Suprapubic skin (tissue), 4 donors: Measurements from ENCODE around the gene MYO7B.

Source experiments
- EP300 ChIP-seq: sonication (generic); formaldehyde crosslinking; IDR thresholded peaks from one replicate; pipeline ENCODE4 v1.6.1; 2017; ENCODE audit warnings: antibody characterized with exemption
- POLR2A ChIP-seq, 2 donors: fragments of 450-650 bp; IDR thresholded peaks; one replicate each; pipeline ENCODE4 v1.6.1; 2017; ENCODE audit warnings: antibody characterized with exemption in 2 of 2, mild to moderate bottlenecking in 2 of 2, moderate library complexity in 2 of 2
- POLR2AphosphoS5 ChIP-seq, 3 donors: sonication (generic); formaldehyde crosslinking; IDR thresholded peaks; one replicate each; pipeline ENCODE4 v1.6.1; 2017; ENCODE audit warnings: antibody characterized with exemption in 3 of 3
- TF ChIP-seq, protein P1 (sequence below), 2 donors: fragments of 200-600 bp in 1 of 2; fragments of 450-650 bp in 1 of 2; sonication (generic) in 1 of 2; IDR thresholded peaks; one replicate each; pipeline ENCODE4 v1.5.1; 2016 to 2019; ENCODE audit warnings: antibody characterized with exemption in 2 of 2, mild to moderate bottlenecking in 1 of 2, moderate library complexity in 1 of 2

DNA sequence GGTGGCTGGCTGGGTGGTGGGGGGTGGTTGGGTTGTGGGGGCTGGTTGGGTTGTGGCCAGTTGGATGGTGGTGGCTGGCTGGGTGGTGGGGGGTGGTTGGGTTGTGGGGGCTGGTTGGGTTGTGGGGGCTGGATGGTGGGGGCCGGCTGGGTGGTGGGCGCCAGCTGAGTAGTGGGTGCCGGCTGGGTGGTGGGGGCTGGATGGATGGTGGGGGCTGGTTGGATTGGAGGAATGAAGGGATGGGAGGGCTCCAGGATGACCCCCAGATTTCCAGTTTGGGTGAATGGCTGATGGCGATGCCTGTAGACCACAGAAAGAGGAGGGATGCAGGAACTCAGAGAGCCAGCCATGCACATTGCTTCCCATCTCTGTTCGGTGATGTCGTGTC, 83.7 kb downstream of the MYO7B start:
- TF ChIP-seq, protein P1, sequence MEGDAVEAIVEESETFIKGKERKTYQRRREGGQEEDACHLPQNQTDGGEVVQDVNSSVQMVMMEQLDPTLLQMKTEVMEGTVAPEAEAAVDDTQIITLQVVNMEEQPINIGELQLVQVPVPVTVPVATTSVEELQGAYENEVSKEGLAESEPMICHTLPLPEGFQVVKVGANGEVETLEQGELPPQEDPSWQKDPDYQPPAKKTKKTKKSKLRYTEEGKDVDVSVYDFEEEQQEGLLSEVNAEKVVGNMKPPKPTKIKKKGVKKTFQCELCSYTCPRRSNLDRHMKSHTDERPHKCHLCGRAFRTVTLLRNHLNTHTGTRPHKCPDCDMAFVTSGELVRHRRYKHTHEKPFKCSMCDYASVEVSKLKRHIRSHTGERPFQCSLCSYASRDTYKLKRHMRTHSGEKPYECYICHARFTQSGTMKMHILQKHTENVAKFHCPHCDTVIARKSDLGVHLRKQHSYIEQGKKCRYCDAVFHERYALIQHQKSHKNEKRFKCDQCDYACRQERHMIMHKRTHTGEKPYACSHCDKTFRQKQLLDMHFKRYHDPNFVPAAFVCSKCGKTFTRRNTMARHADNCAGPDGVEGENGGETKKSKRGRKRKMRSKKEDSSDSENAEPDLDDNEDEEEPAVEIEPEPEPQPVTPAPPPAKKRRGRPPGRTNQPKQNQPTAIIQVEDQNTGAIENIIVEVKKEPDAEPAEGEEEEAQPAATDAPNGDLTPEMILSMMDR (IDR thresholded peaks at IDR 0.05): no peak
- TF ChIP-seq POLR2AphosphoS5 (IDR thresholded peaks at IDR 0.05) (no peak), POLR2A (IDR thresholded peaks at IDR 0.05) (no peak), EP300 (no peak)
